HepG2 (cell line): ENCODE data around the gene DNMT3B.

Source experiments
- ARNT2 ChIP-seq: sonication (generic); formaldehyde crosslinking; IDR thresholded peaks from 2 replicates; pipeline ENCODE4 v1.8.0; 2022; ENCODE audit warnings: mild to moderate bottlenecking, low read depth, missing genetic modification reagents, moderate library complexity
- CHD2 ChIP-seq: IDR thresholded peaks from 2 replicates; pipeline ENCODE4 v1.6.1; 2011; ENCODE audit warnings: low read depth, low read length, improper control_type of control experiment
- EHMT2 ChIP-seq: fragments of 200-600 bp; sonication (generic); IDR thresholded peaks from 2 replicates; pipeline ENCODE4 v1.7.0; 2017; ENCODE audit warnings: antibody characterized with exemption, low read depth, low read length, borderline replicate concordance
- EP300 ChIP-seq, 3 experiments: sonication (generic) in 1 of 3; formaldehyde crosslinking in 1 of 3; IDR thresholded peaks; 2 replicates each; pipeline versions ENCODE4 v1.5.1 to v1.6.1; 2011 to 2020; ENCODE audit warnings: low read depth in 2 of 3, low read length in 2 of 3, borderline replicate concordance in 1 of 3, improper control_type of control experiment in 1 of 3, mild to moderate bottlenecking in 1 of 3, missing genetic modification reagents in 1 of 3, moderate library complexity in 1 of 3
- FOSL1 ChIP-seq: sonication (generic); formaldehyde crosslinking; IDR thresholded peaks from 2 replicates; pipeline ENCODE4 v1.9.0; 2021; ENCODE audit warnings: missing genetic modification reagents, borderline replicate concordance

DNA sequence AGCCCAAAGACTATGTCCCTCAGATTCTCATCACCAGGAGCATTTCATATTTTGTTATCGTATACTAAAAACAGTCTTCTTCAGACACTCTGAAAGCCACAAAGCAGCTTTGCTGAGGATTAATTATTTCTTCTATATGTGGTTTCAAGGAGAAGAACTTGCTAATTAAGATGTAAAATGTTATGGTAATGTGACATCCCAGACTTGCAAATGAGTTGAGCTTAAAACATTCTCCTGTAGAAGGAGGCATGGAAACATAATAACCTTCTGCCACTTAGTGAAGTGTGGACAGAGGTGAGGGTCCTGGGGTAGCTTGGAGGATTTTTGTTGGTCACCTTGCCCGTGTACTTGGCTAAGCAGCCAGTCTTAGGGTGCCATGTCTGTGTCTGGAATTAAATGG lies 40.9 kb downstream of the DNMT3B start:
- TF ChIP-seq ARNT2 (CRISPR knock-in tag) = no peak
- no peak for TF ChIP-seq EHMT2
- no peak for TF ChIP-seq EP300 (IDR thresholded peaks at IDR 0.05; ENCODE audit: low read depth in 2 of 2, low read length in 2 of 2)
- no peak for TF ChIP-seq EP300 (CRISPR knock-in tag; IDR thresholded peaks at IDR 0.05; ENCODE audit: borderline replicate concordance)
- TF ChIP-seq FOSL1 (CRISPR knock-in tag) = no peak
- TF ChIP-seq CHD2 = no peak
